ENCODE data around the gene SPIN4.
"Not testable (repeated sequence)": the region's sequence is repeated elsewhere in the genome, so short reads cannot be mapped to it uniquely, and the experiment has no call there.

DNA sequence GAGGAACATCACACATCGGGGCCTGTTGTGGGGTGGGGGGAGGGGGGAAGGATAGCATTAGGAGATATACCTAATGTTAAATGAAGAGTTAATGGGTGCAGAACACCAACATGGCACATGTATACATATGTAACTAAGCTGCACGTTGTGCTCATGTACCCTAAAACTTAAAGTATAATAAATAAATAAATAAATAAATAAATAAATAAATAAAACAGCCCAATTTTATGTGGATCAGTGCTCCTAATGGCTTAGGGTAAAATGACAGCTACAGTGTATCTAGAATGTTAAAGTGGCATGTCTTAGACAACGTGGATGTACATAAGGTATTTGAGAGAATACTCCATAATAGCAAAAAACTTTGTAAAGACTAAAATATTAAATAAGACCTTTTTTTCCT lies 21.9 kb upstream of the SPIN4 start:
- TF ChIP-seq EZH2 (IDR thresholded peaks at IDR 0.05; ENCODE audit: borderline replicate concordance, low read length): not testable (repeated sequence)
- TF ChIP-seq, protein P1, sequence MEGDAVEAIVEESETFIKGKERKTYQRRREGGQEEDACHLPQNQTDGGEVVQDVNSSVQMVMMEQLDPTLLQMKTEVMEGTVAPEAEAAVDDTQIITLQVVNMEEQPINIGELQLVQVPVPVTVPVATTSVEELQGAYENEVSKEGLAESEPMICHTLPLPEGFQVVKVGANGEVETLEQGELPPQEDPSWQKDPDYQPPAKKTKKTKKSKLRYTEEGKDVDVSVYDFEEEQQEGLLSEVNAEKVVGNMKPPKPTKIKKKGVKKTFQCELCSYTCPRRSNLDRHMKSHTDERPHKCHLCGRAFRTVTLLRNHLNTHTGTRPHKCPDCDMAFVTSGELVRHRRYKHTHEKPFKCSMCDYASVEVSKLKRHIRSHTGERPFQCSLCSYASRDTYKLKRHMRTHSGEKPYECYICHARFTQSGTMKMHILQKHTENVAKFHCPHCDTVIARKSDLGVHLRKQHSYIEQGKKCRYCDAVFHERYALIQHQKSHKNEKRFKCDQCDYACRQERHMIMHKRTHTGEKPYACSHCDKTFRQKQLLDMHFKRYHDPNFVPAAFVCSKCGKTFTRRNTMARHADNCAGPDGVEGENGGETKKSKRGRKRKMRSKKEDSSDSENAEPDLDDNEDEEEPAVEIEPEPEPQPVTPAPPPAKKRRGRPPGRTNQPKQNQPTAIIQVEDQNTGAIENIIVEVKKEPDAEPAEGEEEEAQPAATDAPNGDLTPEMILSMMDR (IDR thresholded peaks at IDR 0.05; ENCODE audit: low read length): not testable (repeated sequence)

All from OCI-LY1 (cell line).